MG63 (cell line): Measurements from ENCODE around the gene C5AR2. TPM values are rescaled to one million over a fixed set of nuclear protein-coding genes. Genes with fewer than 3 reads are reported as not detected.
"Not testable (repeated sequence)": the region's sequence is repeated elsewhere in the genome, so short reads cannot be mapped to it uniquely, and the experiment has no call there.

ENCODE experiments used
- DNase-seq: peaks from one replicate; pipeline ENCODE4 v3.0.0-alpha.2; 2020
- H3K27me3 ChIP-seq: fragments of 250-450 bp; sonication (Bioruptor Pico); 2 replicates; pipeline ENCODE4 v1.5.1; 2020; ENCODE audit warnings: mild to moderate bottlenecking, moderate library complexity
- H3K36me3 ChIP-seq: fragments of 250-450 bp; sonication (Bioruptor Pico); 2 replicates; pipeline ENCODE4 v1.5.1; 2020; ENCODE audit warnings: mild to moderate bottlenecking, moderate library complexity
- H3K4me3 ChIP-seq: fragments of 250-450 bp; sonication (Bioruptor Pico); 2 replicates; pipeline ENCODE4 v1.5.1; 2020; ENCODE audit warnings: mild to moderate bottlenecking, moderate library complexity
- H3K9me3 ChIP-seq: fragments of 250-450 bp; sonication (Bioruptor Pico); 2 replicates; pipeline ENCODE4 v1.5.1; 2020; ENCODE audit warnings: mild to moderate bottlenecking, moderate library complexity
- total RNA-seq: library from RNA; depleted of rRNA; stranded (reverse); fragments of >200 nt; shearing (Covaris generic); gene quantifications from 2 replicates; pipeline ENCODE4 v1.2.3, GENCODE V29; 2014; ENCODE audit warnings: low replicate concordance

Gene C5AR2
- total RNA-seq, 1 experiment from 2014 or later, result not detected

DNA sequence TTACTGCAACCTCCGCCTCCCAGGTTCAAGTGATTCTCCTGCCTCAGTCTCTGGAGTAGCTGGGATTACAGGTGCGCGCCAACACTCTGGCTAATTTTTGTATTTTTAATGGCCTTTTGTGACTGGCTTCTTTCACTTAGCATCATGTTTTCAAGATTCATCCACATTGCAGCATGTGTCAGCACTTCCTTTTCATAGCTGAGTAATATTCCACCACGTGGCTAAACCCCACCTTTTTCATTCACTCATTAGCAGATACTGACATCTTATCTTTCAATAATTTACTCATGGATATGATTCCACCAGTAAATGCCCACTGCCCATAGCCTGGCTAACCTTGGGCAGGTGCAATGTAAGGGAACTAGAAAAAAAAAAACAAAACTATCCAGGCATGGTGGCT lies 15.5 kb upstream of the C5AR2 start:
- Histone ChIP-seq H3K4me3 (no peak overlapping the region), H3K36me3 (no peaks in the 10 kb centered on the region), H3K27me3 (peaks cover 11% of the 10 kb centered on the region), H3K9me3 (peaks cover 1% of the 10 kb centered on the region; the same call in 1 of the 2 replicates)
- DNase-seq, result no peak

- H3K27me3 ChIP-seq, result peaks cover 32% of the 10 kb centered on the region
Observed at GRCh38 chr19:47319923-47320871, 11.8 kb upstream of the C5AR2 start.

GRCh38 chr19:47321630-47322029 lies 10.3 kb upstream of the C5AR2 start:
- no peaks in the 10 kb centered on the region for H3K36me3 ChIP-seq
- peaks cover 36% of the 10 kb centered on the region for H3K27me3 ChIP-seq

More at GRCh38 chr19:47319923-47320871, 11.8 kb upstream of the C5AR2 start:
- Histone ChIP-seq H3K4me3 (no peak overlapping the region), H3K9me3 (peaks cover 3% of the 10 kb centered on the region; the same call in 1 of the 2 replicates), H3K36me3 (no peaks in the 10 kb centered on the region)
- no peak for DNase-seq

GRCh38 chr19:47322058-47322457 lies 9.9 kb upstream of the C5AR2 start:
- peaks cover 3% of the 10 kb centered on the region; the same call in 1 of the 2 replicates for H3K9me3 ChIP-seq
- H3K36me3 ChIP-seq, result no peaks in the 10 kb centered on the region
- no peak for DNase-seq
- no peak overlapping the region for H3K4me3 ChIP-seq
- peaks cover 36% of the 10 kb centered on the region for H3K27me3 ChIP-seq

More at GRCh38 chr19:47321630-47322029, 10.3 kb upstream of the C5AR2 start:
- H3K4me3 ChIP-seq, result no peak overlapping the region
- H3K9me3 ChIP-seq, result peaks cover 3% of the 10 kb centered on the region; the same call in 1 of the 2 replicates
- DNase-seq, result no peak

GRCh38 chr19:47323409-47323808 lies 8.6 kb upstream of the C5AR2 start:
- peaks cover 3% of the 10 kb centered on the region; the same call in 1 of the 2 replicates for H3K9me3 ChIP-seq

DNA sequence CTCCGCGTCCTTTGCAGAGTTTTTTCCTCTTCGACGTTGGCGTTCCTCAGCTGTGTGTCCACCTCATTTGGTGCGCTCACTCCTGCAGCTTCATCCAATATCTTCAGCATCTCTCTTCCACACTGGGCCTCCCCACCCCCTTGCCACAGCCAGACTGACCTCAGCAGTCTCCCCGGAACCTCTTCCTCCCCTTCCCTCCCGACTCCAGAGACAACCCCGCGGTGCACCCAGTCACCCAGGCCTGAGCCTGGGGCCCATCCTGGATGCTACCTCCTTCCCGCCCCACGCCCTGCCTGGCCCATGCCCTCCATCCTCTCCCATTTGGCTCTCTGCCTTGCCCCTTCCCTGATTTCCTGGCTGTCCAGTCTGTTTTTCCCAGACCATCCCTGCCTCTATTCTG lies 8.1 kb upstream of the C5AR2 start:
- Histone ChIP-seq H3K27me3 (peaks cover 33% of the 10 kb centered on the region), H3K4me3 (no peak overlapping the region), H3K9me3 (peaks cover 3% of the 10 kb centered on the region; the same call in 1 of the 2 replicates), H3K36me3 (no peaks in the 10 kb centered on the region)
- no peak for DNase-seq

More at GRCh38 chr19:47323409-47323808, 8.6 kb upstream of the C5AR2 start:
- DNase-seq, result no peak
- Histone ChIP-seq H3K27me3 (peaks cover 33% of the 10 kb centered on the region), H3K4me3 (no peak overlapping the region), H3K36me3 (no peaks in the 10 kb centered on the region)

- Histone ChIP-seq H3K9me3 (peaks cover 3% of the 10 kb centered on the region; the same call in 1 of the 2 replicates), H3K36me3 (no peaks in the 10 kb centered on the region), H3K27me3 (peaks cover 33% of the 10 kb centered on the region), H3K4me3 (no peak overlapping the region)
- no peak for DNase-seq
Observed at GRCh38 chr19:47324502-47324901, 7.5 kb upstream of the C5AR2 start.

DNA sequence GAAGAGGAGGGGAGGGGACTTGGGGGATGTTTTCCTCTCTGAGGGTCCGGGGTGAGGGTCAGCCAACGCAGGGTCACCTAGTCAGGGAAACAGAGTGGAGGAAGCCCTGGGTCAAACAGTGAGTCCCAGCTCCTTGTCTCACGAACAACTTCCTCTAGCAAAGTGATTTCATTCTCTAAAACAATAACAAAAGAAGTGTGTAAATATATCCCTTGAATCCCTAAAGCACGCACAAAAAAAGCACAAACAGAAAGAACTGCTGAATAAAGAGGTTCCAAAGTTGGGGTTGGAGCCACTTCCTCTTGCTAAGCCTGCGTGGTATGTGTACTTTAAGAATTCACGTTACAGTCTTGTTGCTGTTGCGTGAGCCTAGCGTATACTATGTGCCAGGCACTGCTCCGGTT lies 1.5 kb upstream of the C5AR2 start:
- no peaks in the 10 kb centered on the region for H3K9me3 ChIP-seq
- H3K36me3 ChIP-seq, result no peaks in the 10 kb centered on the region
- H3K4me3 ChIP-seq, result no peak overlapping the region
- peaks cover 4% of the 10 kb centered on the region for H3K27me3 ChIP-seq
- no peak for DNase-seq

- no peak for DNase-seq
- no peaks in the 10 kb centered on the region for H3K9me3 ChIP-seq
- no peak overlapping the region for H3K4me3 ChIP-seq
- no peaks in the 10 kb centered on the region for H3K36me3 ChIP-seq
- peaks cover under 1% of the 10 kb centered on the region for H3K27me3 ChIP-seq
Observed at GRCh38 chr19:47331490-47331889, 485 bp upstream of the C5AR2 start.

DNA sequence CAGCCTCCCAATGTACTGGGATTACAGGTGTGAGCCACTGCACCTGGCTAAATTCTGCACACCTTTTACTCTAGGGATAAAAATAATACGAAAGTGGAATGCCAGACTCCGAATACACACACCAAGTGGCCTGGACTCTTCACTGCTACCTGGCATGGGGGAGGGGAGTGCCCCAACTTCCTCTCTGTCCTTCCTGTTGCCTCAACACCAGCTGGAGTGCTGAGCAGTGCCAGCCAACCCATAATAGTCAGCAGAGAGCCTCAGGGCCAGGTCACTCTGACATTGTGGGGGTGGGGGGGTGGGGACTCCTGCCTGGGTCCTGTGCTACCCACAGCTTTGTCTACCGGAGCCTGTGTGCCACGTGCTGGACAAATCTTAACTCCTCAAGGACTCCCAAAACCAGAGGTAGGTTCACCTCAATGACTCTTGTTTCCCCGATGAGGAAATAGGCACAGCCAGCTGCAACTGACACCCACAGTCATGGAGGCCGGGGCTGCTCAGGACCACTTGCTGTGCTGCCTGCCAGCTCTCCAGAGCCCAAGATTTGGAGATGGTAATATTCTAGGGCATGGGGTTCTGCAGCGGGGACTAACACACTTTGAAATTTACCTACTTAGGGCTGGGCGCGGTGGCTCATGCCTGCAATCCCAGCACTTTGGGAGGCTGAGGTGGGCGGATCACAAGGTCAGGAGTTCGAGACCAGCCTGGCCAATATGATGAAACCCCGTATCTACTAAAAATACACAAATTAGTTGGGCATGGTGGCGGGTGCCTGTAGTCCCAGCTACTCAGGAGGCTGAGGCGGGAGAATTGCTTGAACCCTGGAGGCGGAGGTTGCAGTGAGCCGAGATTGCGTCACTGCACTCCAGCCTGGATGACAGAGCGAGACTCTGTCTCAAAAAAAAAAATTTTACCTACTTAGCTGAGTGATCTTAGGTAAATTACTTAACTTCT lies 5.1 kb downstream of the C5AR2 start:
- not testable (repeated sequence) for H3K4me3 ChIP-seq, H3K27me3 ChIP-seq, H3K9me3 ChIP-seq, H3K36me3 ChIP-seq
- peak; percentile 34 for DNase-seq

- DNase-seq, result no peak
- Histone ChIP-seq H3K9me3 (no peaks in the 10 kb centered on the region), H3K4me3 (no peak overlapping the region), H3K27me3 (no peaks in the 10 kb centered on the region), H3K36me3 (no peaks in the 10 kb centered on the region)
Observed at GRCh38 chr19:47339196-47339880, 7.4 kb downstream of the C5AR2 start.

GRCh38 chr19:47340477-47341208 lies 8.7 kb downstream of the C5AR2 start:
- Histone ChIP-seq H3K4me3 (no peak overlapping the region), H3K9me3 (no peaks in the 10 kb centered on the region), H3K36me3 (no peaks in the 10 kb centered on the region), H3K27me3 (no peaks in the 10 kb centered on the region)
- DNase-seq, result no peak

DNA sequence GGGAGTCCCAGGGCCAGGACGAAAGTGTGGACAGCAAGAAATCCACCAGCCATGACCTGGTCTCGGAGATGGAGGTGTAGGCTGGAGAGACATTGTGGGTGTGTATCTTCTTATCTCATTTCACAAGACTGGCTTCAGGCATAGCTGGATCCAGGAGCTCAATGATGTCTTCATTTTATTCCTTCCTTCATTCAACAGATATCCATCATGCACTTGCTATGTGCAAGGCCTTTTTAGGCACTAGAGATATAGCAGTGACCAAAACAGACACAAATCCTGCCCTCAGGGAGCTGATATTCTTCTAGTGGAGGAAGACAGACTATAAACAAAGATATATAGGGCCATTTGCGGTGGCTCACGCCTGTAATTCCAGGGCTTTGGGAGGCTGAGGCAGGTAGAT lies 9.8 kb downstream of the C5AR2 start:
- Histone ChIP-seq H3K36me3 (no peaks in the 10 kb centered on the region), H3K4me3 (no peak overlapping the region), H3K27me3 (no peaks in the 10 kb centered on the region), H3K9me3 (no peaks in the 10 kb centered on the region)
- no peak for DNase-seq

- no peaks in the 10 kb centered on the region for H3K36me3 ChIP-seq
- no peaks in the 10 kb centered on the region for H3K27me3 ChIP-seq
- no peak for DNase-seq
- H3K4me3 ChIP-seq, result no peak overlapping the region
- H3K9me3 ChIP-seq, result no peaks in the 10 kb centered on the region
Observed at GRCh38 chr19:47343194-47343802, 11.3 kb downstream of the C5AR2 start.

DNA sequence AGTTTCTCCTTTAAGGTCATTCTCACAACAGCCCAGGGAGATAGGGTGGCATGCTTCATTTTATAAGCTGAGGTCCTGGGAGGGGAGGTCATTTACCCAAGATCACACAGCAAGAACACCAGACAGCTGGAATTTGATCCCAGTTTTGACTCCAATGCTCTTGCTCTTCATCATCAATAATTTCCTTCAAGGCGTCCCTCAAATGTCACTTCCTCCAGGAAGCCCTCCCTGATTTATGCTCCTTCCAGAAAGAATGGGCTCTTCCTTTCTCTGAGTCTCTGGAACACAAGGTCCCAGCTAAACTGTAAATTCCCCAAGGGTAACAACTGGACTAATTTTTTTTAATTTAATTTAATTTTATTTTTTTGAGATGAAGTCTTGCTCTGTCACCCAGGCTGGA lies 12.4 kb downstream of the C5AR2 start:
- H3K9me3 ChIP-seq, result no peaks in the 10 kb centered on the region
- no peak for DNase-seq
- H3K27me3 ChIP-seq, result no peaks in the 10 kb centered on the region
- H3K4me3 ChIP-seq, result no peak overlapping the region
- H3K36me3 ChIP-seq, result peaks cover 2% of the 10 kb centered on the region; the same call in 1 of the 2 replicates
